ENCODE results near the gene PRX. TPM values are rescaled to one million over a fixed set of nuclear protein-coding genes. Genes with fewer than 3 reads are reported as not detected.

Gene PRX
- total and polyA plus RNA-seq, 2 of the 13 experiments (the other 11 are each of a cell fraction or from before 2014, with no cell fraction given): 0.66 TPM

DNA sequence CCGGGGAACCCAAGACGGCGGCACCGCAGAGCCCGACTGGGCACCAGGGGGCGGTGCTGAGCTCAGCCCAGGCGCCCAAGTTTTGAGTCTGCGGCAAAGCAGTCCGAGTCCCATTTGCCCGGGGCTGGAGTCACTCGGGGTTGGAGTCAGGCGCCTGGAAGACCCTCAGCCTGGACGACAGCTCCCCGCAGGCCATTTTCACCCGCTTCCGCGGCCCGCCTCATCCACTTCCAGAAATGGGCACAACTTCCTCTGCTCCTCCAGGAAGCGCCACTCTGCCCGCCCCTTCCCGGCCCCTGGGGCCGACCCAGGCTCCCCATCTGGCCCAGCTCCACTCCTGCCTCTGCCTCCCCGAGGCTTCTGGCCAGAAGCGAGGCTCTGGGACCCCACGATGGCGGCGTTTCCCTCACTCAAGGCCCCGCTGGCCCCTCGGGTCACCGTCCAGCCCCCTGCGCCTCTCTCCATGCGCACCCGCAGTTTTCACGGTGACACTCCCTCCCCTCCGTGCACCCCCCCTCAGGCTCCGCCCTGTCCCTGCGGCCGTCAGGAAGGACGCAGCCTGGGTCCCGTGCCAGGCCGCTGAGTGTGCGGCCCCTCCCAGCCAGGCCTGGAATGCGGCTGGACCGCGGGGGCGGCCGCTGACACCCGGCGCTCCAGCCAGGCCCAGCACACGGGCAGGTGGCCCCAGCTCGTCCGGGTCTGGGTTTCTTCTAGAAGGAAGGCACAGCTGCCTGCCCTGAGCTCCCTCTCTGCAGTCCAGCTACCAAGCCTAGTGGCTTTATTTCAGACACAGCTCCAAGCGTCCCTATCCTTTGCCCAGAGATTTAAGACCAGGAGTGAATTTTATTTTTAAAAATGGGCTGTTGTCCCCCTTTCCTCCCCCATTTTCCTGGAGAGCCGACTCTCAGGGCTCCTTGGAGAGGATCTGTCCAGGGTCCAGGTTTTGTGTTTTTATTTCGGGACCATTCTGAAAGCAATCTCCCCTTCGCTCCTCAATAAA, 7.9 kb upstream of the PRX start (continued):
- TF ChIP-seq NFATC3 (CRISPR knock-in tag; IDR thresholded peaks at IDR 0.05) (no peak; the same call in 1 of the 2 replicates), FOXA3 (CRISPR knock-in tag; IDR thresholded peaks at IDR 0.05) (peak; percentile 25), ZFP41 (CRISPR knock-in tag; IDR thresholded peaks at IDR 0.05; ENCODE audit: borderline replicate concordance) (no peak), ZNF816 (CRISPR knock-in tag; IDR thresholded peaks at IDR 0.05; ENCODE audit: borderline replicate concordance) (peak; percentile 38; the same call in 1 of the 2 replicates), USF2 (IDR thresholded peaks at IDR 0.05; ENCODE audit: low read depth, low read length) (no peak), USF2 (CRISPR knock-in tag; IDR thresholded peaks at IDR 0.05; ENCODE audit: borderline replicate concordance) (peak; percentile 97), ZBTB10 (CRISPR knock-in tag; IDR thresholded peaks at IDR 0.05; ENCODE audit: borderline replicate concordance) (peak; percentile 62; the same call in 1 of the 2 replicates), ZNF644 (CRISPR knock-in tag; IDR thresholded peaks at IDR 0.05; ENCODE audit: low read depth) (no peak), ZC3H13 (CRISPR knock-in tag; IDR thresholded peaks at IDR 0.05) (peak; percentile 97), ZSCAN12 (CRISPR knock-in tag; IDR thresholded peaks at IDR 0.05) (0 out of 2 replicates have a peak, but pooled peaks have one; percentile 81), SMC3 (IDR thresholded peaks at IDR 0.05; ENCODE audit: low read length) (peak; percentile 30; the same call in 1 of the 2 replicates), NR2F6 (IDR thresholded peaks at IDR 0.05) (peak; percentile 7; the same call in 1 of the 2 replicates), NR2F6 (CRISPR knock-in tag; IDR thresholded peaks at IDR 0.05) (peak; percentile 58; the same call in 1 of the 2 replicates)
- TF ChIP-seq, protein P1, sequence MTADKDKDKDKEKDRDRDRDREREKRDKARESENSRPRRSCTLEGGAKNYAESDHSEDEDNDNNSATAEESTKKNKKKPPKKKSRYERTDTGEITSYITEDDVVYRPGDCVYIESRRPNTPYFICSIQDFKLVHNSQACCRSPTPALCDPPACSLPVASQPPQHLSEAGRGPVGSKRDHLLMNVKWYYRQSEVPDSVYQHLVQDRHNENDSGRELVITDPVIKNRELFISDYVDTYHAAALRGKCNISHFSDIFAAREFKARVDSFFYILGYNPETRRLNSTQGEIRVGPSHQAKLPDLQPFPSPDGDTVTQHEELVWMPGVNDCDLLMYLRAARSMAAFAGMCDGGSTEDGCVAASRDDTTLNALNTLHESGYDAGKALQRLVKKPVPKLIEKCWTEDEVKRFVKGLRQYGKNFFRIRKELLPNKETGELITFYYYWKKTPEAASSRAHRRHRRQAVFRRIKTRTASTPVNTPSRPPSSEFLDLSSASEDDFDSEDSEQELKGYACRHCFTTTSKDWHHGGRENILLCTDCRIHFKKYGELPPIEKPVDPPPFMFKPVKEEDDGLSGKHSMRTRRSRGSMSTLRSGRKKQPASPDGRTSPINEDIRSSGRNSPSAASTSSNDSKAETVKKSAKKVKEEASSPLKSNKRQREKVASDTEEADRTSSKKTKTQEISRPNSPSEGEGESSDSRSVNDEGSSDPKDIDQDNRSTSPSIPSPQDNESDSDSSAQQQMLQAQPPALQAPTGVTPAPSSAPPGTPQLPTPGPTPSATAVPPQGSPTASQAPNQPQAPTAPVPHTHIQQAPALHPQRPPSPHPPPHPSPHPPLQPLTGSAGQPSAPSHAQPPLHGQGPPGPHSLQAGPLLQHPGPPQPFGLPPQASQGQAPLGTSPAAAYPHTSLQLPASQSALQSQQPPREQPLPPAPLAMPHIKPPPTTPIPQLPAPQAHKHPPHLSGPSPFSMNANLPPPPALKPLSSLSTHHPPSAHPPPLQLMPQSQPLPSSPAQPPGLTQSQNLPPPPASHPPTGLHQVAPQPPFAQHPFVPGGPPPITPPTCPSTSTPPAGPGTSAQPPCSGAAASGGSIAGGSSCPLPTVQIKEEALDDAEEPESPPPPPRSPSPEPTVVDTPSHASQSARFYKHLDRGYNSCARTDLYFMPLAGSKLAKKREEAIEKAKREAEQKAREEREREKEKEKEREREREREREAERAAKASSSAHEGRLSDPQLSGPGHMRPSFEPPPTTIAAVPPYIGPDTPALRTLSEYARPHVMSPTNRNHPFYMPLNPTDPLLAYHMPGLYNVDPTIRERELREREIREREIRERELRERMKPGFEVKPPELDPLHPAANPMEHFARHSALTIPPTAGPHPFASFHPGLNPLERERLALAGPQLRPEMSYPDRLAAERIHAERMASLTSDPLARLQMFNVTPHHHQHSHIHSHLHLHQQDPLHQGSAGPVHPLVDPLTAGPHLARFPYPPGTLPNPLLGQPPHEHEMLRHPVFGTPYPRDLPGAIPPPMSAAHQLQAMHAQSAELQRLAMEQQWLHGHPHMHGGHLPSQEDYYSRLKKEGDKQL (CRISPR knock-in tag; IDR thresholded peaks at IDR 0.05; ENCODE audit: low read depth): no peak
- TF ChIP-seq, protein P2, sequence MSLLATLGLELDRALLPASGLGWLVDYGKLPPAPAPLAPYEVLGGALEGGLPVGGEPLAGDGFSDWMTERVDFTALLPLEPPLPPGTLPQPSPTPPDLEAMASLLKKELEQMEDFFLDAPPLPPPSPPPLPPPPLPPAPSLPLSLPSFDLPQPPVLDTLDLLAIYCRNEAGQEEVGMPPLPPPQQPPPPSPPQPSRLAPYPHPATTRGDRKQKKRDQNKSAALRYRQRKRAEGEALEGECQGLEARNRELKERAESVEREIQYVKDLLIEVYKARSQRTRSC (CRISPR knock-in tag; IDR thresholded peaks at IDR 0.05; ENCODE audit: low read depth): no peak
- TF ChIP-seq, protein P3, sequence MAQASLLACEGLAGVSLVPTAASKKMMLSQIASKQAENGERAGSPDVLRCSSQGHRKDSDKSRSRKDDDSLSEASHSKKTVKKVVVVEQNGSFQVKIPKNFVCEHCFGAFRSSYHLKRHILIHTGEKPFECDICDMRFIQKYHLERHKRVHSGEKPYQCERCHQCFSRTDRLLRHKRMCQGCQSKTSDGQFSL (CRISPR knock-in tag; IDR thresholded peaks at IDR 0.05): peak; percentile 99

Data from HepG2 (cell line).